ENCODE data around the gene MAP1LC3B.

The MAP1LC3B gene

GRCh38 chr16:87348616-87349157, 43.4 kb upstream of the MAP1LC3B start:
- Histone ChIP-seq H3K9me2 (replicated peaks; ENCODE audit: control insufficient read depth, low read length) (no peaks in the 10 kb centered on the region), H3K4me1 (ENCODE audit: control insufficient read depth, low read length) (peaks cover 13% of the 10 kb centered on the region), H3K36me3 (ENCODE audit: control insufficient read depth, low read length) (peaks cover 17% of the 10 kb centered on the region), H3K27ac (ENCODE audit: low read depth, low read length) (no peak overlapping the region), H3K4me2 (ENCODE audit: low read length) (no peak overlapping the region), H4K20me1 (ENCODE audit: control insufficient read depth, insufficient read depth, low read depth, low read length) (no peaks in the 10 kb centered on the region), H3K9me3 (ENCODE audit: control insufficient read depth, insufficient read depth, low read length) (no peaks in the 10 kb centered on the region), H3K4me3 (ENCODE audit: low read length) (no peak overlapping the region), H3F3A (ENCODE audit: control insufficient read depth, insufficient read depth) (no peaks in the 10 kb centered on the region), H3K79me2 (ENCODE audit: control insufficient read depth, low read length) (peaks cover 13% of the 10 kb centered on the region), H3K27me3 (ENCODE audit: control insufficient read depth, low read length) (no peaks in the 10 kb centered on the region)
- no peak for TF ChIP-seq EZH2phosphoT487 (IDR thresholded peaks at IDR 0.05; ENCODE audit: borderline replicate concordance, low read length)
- TF ChIP-seq CTCF (IDR thresholded peaks at IDR 0.05; ENCODE audit: low read depth, low read length, poor library complexity, severe bottlenecking) = no peak

DNA sequence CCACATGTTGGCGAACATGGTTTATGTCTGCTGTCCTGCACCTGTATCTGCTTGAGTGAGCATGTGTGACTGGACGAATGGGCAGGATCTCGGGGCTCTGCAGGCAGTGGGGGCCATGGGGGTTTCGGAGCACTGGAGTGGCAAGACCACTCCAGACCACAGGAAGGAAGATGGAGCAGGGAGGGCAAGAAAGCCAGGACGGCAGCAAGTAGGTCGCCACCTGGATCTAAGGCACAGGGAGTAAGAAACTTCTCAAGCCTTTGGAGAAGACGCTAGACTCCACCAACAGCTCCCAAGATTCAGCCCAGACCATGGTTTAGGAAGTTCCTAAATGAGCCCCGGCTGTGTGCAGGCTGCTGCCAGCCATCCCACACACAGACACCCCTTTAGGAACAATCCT, 42.1 kb upstream of the MAP1LC3B start:
- H3F3A ChIP-seq (ENCODE audit: control insufficient read depth, insufficient read depth) = no peaks in the 10 kb centered on the region
- peaks cover 10% of the 10 kb centered on the region; the same call in 1 of the 2 replicates for H3K79me2 ChIP-seq (ENCODE audit: control insufficient read depth, low read length)
- no peak overlapping the region for H3K4me2 ChIP-seq (ENCODE audit: low read length)
- TF ChIP-seq EZH2phosphoT487 (IDR thresholded peaks at IDR 0.05; ENCODE audit: borderline replicate concordance, low read length) (no peak), CTCF (IDR thresholded peaks at IDR 0.05; ENCODE audit: low read depth, low read length, poor library complexity, severe bottlenecking) (no peak)
- H3K27ac ChIP-seq (ENCODE audit: low read depth, low read length) = no peak overlapping the region
- peaks cover 13% of the 10 kb centered on the region; the same call in 1 of the 2 replicates for H3K36me3 ChIP-seq (ENCODE audit: control insufficient read depth, low read length)
- no peaks in the 10 kb centered on the region for H3K27me3 ChIP-seq (ENCODE audit: control insufficient read depth, low read length)
- peaks cover 9% of the 10 kb centered on the region for H3K4me1 ChIP-seq (ENCODE audit: control insufficient read depth, low read length)
- H3K9me3 ChIP-seq (ENCODE audit: control insufficient read depth, insufficient read depth, low read length) = no peaks in the 10 kb centered on the region
- no peaks in the 10 kb centered on the region for H3K9me2 ChIP-seq (replicated peaks; ENCODE audit: control insufficient read depth, low read length)
- no peak overlapping the region for H3K4me3 ChIP-seq (ENCODE audit: low read length)
- no peaks in the 10 kb centered on the region for H4K20me1 ChIP-seq (ENCODE audit: control insufficient read depth, insufficient read depth, low read depth, low read length)

- Histone ChIP-seq H3K4me2 (ENCODE audit: low read length) (no peak overlapping the region), H4K20me1 (ENCODE audit: control insufficient read depth, insufficient read depth, low read depth, low read length) (no peaks in the 10 kb centered on the region), H3K36me3 (ENCODE audit: control insufficient read depth, low read length) (peaks cover 13% of the 10 kb centered on the region; the same call in 1 of the 2 replicates), H3K9me3 (ENCODE audit: control insufficient read depth, insufficient read depth, low read length) (no peaks in the 10 kb centered on the region), H3F3A (ENCODE audit: control insufficient read depth, insufficient read depth) (no peaks in the 10 kb centered on the region), H3K4me3 (ENCODE audit: low read length) (no peak overlapping the region), H3K9me2 (replicated peaks; ENCODE audit: control insufficient read depth, low read length) (no peaks in the 10 kb centered on the region), H3K27me3 (ENCODE audit: control insufficient read depth, low read length) (no peaks in the 10 kb centered on the region), H3K79me2 (ENCODE audit: control insufficient read depth, low read length) (peaks cover 10% of the 10 kb centered on the region; the same call in 1 of the 2 replicates), H3K27ac (ENCODE audit: low read depth, low read length) (no peak overlapping the region), H3K4me1 (ENCODE audit: control insufficient read depth, low read length) (peaks cover 3% of the 10 kb centered on the region)
- no peak for TF ChIP-seq CTCF (IDR thresholded peaks at IDR 0.05; ENCODE audit: low read depth, low read length, poor library complexity, severe bottlenecking)
- no peak for TF ChIP-seq EZH2phosphoT487 (IDR thresholded peaks at IDR 0.05; ENCODE audit: borderline replicate concordance, low read length)
Observed at GRCh38 chr16:87350681-87351319, 41.3 kb upstream of the MAP1LC3B start.

All from DOHH2 (cell line).